Measurements from ENCODE around the gene SPACA7. TPM values are rescaled to one million over a fixed set of nuclear protein-coding genes. Genes with fewer than 3 reads are reported as not detected.

SPACA7 gene
- total and polyA plus RNA-seq, 4 donors, result not detected

DNA sequence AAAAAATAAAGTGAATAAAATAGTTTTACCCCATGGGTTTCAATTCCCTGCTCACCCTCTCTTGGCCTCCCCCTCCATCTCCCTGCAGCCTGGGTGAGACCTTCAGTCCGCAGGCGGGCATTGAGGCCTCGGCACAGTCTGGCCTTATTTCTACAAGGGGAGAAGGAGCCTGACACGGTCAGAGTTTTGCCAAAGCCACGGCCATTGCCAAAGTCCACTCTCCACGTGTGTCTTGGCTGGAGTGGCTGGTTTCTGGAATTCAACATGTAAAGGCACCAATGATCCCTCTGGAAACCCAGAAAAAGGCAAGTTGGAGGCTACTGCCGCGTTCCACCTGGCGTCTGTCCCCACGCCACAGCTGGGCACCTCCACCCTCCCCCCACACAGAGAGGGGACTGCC lies 43.4 kb upstream of the SPACA7 start:
- peaks cover 2 to 8% (median 5%) of the 10 kb centered on the region in 4 donors for H3K4me1 ChIP-seq (ENCODE audit: control insufficient read depth in 4 of 4, insufficient read depth in 4 of 4, low read length in 3 of 4)
- no peaks in the 10 kb centered on the region for H3K36me3 ChIP-seq (ENCODE audit: control insufficient read depth in 4 of 4, insufficient read depth in 3 of 4, low read depth in 1 of 4, low read length in 3 of 4)
- H3K4me3 ChIP-seq (ENCODE audit: low read depth in 1 of 3, low read length in 3 of 3), result no peak overlapping the region
- 69% methylated on average over 10 of the region's 10 CpGs for WGBS
- no peak overlapping the region for H3K27ac ChIP-seq (ENCODE audit: low read depth in 1 of 2, low read length in 2 of 2)
- no peaks in the 10 kb centered on the region for H3K9me3 ChIP-seq (ENCODE audit: control insufficient read depth in 4 of 4, low read length in 3 of 4)
- TF ChIP-seq SP1 (IDR thresholded peaks at IDR 0.05) (no peak), HNF4A (conservative IDR thresholded peaks at IDR 0.05) (peak in 1 of 2 donors; percentile 24)
- H3K9ac ChIP-seq (ENCODE audit: low read depth in 1 of 2, low read length in 2 of 2), result no peak overlapping the region
- no peaks in the 10 kb centered on the region for H3K27me3 ChIP-seq (ENCODE audit: control insufficient read depth in 4 of 4, insufficient read depth in 4 of 4, low read length in 3 of 4)
- DNase-seq (ENCODE audit: low spot score), result no peak

DNA sequence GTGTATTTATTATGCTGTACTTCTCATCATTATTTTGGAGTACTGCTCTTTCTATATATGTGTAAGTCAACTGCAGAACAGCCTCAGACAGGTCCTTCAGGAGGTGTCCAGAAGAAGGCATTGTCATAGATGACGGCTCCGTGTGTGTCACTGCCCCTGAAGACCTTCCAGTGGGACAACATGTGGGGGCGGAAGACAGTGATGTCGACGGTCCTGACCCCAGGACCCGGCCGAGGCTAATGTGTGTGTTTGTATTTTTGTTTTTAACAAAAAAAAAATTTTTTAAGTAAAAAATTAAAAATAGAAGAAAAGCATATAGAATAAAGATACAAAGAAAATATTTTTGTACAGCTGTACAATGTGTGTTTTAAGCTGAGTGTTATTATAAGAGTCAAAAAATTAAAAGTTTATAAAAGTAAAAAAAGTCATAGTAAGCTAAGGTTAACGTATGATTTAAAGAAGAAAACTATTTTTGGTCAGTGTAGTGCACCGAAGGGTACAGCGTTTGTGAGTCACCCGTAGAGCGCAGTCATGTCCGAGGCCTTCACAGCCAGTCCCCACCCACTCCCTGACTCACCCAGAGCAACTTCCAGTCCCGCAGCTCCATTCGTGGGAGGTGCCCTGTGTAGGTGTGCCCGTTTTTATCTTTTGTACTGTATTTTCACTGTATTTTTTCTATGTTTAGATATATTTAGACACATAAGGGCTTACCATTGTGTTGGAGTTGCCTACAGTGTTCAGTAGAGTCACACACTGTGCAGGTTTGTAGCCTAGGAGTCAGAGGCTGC lies 42.2 kb upstream of the SPACA7 start:
- no peak overlapping the region for H3K9ac ChIP-seq (ENCODE audit: low read depth in 1 of 2, low read length in 2 of 2)
- no peak for DNase-seq (ENCODE audit: low spot score)
- H3K36me3 ChIP-seq (ENCODE audit: control insufficient read depth in 4 of 4, insufficient read depth in 3 of 4, low read depth in 1 of 4, low read length in 3 of 4), result no peaks in the 10 kb centered on the region
- 84% methylated on average over 16 of the region's 16 CpGs for WGBS
- no peak overlapping the region for H3K4me3 ChIP-seq (ENCODE audit: low read depth in 1 of 3, low read length in 3 of 3)
- no peaks in the 10 kb centered on the region for H3K27me3 ChIP-seq (ENCODE audit: control insufficient read depth in 4 of 4, insufficient read depth in 4 of 4, low read length in 3 of 4)
- no peaks in the 10 kb centered on the region for H3K9me3 ChIP-seq (ENCODE audit: control insufficient read depth in 4 of 4, low read length in 3 of 4)
- H3K27ac ChIP-seq (ENCODE audit: low read depth in 1 of 2, low read length in 2 of 2), result no peak overlapping the region
- H3K4me1 ChIP-seq (ENCODE audit: control insufficient read depth in 4 of 4, insufficient read depth in 4 of 4, low read length in 3 of 4), result peaks cover 2 to 8% (median 5%) of the 10 kb centered on the region in 4 donors
- TF ChIP-seq RAD21 (IDR thresholded peaks at IDR 0.05), result no peak
- TF ChIP-seq FOXA1 (IDR thresholded peaks at IDR 0.05), result no peak
- no peak for TF ChIP-seq HNF4G (IDR thresholded peaks at IDR 0.05)
- no peak for TF ChIP-seq ZBTB33 (IDR thresholded peaks at IDR 0.05)
- TF ChIP-seq GABPA (IDR thresholded peaks at IDR 0.05 in 1 of 2, conservative IDR thresholded peaks at IDR 0.05 in 1 of 2), result no peak
- TF ChIP-seq, protein P1, sequence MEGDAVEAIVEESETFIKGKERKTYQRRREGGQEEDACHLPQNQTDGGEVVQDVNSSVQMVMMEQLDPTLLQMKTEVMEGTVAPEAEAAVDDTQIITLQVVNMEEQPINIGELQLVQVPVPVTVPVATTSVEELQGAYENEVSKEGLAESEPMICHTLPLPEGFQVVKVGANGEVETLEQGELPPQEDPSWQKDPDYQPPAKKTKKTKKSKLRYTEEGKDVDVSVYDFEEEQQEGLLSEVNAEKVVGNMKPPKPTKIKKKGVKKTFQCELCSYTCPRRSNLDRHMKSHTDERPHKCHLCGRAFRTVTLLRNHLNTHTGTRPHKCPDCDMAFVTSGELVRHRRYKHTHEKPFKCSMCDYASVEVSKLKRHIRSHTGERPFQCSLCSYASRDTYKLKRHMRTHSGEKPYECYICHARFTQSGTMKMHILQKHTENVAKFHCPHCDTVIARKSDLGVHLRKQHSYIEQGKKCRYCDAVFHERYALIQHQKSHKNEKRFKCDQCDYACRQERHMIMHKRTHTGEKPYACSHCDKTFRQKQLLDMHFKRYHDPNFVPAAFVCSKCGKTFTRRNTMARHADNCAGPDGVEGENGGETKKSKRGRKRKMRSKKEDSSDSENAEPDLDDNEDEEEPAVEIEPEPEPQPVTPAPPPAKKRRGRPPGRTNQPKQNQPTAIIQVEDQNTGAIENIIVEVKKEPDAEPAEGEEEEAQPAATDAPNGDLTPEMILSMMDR (IDR thresholded peaks at IDR 0.05; ENCODE audit: low read depth, low read length, missing input control), result no peak
- TF ChIP-seq MAX (IDR thresholded peaks at IDR 0.05), result no peak
- TF ChIP-seq EGR1 (IDR thresholded peaks at IDR 0.05; ENCODE audit: low read depth in 2 of 2), result no peak
- TF ChIP-seq, protein P2, sequence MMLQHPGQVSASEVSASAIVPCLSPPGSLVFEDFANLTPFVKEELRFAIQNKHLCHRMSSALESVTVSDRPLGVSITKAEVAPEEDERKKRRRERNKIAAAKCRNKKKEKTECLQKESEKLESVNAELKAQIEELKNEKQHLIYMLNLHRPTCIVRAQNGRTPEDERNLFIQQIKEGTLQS (IDR thresholded peaks at IDR 0.05), result no peak
- no peak for TF ChIP-seq NR2F2 (IDR thresholded peaks at IDR 0.05)
- TF ChIP-seq YY1 (IDR thresholded peaks at IDR 0.05), result no peak
- TF ChIP-seq TAF1 (conservative IDR thresholded peaks at IDR 0.05), result no peak
- no peak for TF ChIP-seq FOXA2 (IDR thresholded peaks at IDR 0.05)
- TF ChIP-seq REST (IDR thresholded peaks at IDR 0.05), result no peak
- TF ChIP-seq JUND (IDR thresholded peaks at IDR 0.05), result no peak
- no peak for TF ChIP-seq HNF4A (conservative IDR thresholded peaks at IDR 0.05)
- TF ChIP-seq RXRA (IDR thresholded peaks at IDR 0.05), result no peak
- TF ChIP-seq SP1 (IDR thresholded peaks at IDR 0.05), result no peak
